HG02973 (cell line): ENCODE data around the gene NOP56.
"Not testable (repeated sequence)": the region's sequence is repeated elsewhere in the genome, so short reads cannot be mapped to it uniquely, and the experiment has no call there.

Experiments used
- ATAC-seq: cut with Tn5 transposase; IDR thresholded peaks from one replicate; pipeline ENCODE4 v1.9.1; 2021; ENCODE audit warnings: moderate library complexity; ENCODE audit not compliant: unreplicated experiment

Gene NOP56

DNA sequence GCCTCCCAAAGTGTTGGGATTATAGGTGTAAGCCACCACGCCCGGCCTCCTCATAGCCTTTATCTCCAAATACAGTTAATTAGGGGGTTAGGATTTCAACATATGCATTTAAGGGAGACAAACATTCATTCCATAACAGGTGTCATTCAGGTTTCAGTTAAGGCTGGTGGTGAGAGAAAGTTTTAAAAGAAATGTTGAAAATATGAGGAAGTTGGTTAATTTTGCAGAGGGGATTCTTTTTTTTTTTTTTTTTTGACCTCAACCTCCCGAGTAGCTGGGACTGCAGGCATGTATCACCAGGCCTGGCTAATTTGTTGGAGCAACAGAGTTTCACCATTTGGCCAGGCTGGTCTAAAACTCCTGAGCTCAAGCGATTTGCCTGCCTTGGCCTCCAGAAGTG lies 27.6 kb downstream of the NOP56 start:
- no peak for ATAC-seq

DNA sequence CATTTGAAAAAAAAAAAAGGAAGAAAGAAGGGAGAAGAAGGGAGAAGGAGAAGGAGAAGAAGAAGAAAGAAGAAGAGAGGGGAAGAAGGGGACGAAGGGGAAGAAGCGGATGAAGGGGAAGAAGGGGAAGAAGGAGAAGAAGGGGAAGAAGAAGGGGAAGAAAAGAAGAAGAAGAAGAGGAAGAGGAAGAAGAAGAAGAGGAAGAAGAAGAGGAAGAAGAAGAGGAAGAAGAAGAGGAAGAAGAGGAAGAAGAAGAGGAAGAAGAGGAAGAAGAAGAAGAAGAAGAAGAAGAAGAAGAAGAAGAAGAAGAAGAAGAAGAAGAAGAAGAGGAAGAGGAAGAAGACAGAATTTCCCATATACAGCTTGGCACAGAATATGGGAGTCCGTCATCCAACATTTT lies 29.6 kb downstream of the NOP56 start:
- ATAC-seq: not testable (repeated sequence)

DNA sequence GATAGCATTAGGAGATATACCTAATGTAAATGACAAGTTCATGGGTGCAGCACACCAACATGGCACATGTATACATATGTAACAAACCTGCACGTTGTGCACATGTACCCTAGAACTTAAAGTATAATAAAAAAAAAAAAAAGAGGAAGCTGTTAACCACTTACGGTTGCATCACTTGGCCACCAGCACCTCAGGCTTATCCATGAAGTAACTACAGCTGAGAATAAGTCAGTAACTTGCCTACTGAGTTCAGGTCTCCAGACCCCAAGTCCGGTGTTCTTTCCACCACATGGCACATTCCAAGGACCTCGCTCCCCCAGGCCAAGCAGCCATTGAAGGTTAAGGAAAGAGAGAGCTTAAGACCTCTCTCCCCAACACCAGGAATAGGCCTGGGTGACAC lies 32.4 kb downstream of the NOP56 start:
- ATAC-seq: not testable (repeated sequence)

DNA sequence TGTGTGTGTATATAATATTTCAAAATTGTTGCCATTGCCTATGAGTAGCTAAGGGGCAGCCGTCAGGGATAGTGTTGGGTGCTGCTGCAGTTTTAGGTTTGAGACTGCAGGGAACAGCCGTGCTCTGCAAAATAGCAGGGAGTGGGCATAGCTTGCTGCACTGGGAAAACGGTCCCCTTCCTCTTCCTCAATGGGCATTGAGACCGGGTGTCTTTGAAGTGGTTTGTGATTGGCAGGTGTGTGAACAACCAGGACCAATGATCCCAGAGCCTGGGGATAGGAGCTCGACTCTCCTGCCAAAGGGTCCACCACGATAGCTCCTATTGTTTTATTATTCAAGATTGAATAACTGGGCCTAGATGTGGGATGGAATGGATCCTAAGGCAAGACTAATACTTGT lies 35.1 kb downstream of the NOP56 start:
- ATAC-seq: no peak

DNA sequence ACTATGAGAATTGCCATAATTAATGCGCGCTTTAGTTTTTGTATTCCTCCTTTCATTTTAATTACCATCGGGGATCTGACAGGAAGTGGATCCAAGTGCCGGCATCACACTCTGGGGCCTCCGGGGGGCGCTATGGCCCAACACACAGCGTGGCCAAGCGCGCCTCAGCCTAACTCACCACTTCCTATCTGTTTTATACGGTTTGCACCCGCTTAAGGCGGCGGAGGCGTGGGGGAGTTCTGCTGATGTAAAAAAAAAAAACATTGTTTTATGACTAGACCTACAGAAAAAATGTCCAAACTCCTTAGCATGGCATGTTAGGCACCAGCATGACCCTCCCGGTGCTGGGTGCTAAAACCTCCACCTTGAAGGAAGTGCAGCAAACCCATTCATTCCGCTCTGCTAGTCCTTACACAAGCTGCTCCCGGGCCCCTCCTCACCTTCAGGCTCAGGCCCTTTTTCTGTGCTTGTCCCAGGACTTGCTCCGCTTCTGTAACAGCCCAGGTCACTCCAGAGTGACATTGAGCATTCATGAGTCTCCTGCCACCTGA lies 35.7 kb downstream of the NOP56 start:
- ATAC-seq: no peak

DNA sequence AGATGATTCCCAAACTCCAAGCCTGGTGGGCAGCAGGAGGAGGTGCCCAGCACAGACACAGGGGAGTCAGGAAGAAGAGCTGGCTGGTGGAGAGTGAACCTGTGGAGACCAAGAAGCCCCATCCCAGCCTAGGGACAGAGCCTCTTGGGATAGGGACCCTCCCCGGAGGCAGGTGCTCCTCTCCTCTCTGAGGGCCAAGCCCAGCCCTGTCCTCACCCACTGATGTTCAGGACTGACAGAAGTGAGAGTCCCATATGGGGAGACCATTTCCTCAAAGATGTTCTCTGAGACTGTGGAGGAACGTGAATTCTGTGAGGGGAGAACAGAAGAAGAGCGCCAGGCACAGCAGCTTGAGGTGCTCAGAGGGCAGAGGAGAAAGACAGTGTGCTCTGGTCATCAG lies 37.8 kb downstream of the NOP56 start:
- ATAC-seq: no peak

DNA sequence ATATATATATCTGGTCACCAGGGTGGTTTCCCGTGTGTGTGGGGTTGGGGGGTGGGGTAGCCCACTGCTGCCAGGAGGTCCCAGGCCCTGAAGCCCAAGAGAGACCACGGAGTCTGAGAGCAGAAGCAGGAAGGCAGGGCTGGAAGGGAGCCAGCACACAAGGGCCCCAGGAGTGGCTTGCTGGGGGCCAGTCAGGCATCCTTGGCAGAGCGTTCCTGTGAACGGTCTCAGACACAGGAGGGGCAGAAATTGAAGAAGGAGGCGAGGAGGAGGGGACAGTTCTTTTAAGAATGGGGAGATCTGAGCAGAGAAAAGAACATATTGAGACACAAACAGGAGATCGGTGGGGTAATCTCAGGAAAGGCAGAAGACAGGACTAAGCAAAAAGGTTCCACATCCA lies 38.3 kb downstream of the NOP56 start:
- ATAC-seq: no peak

DNA sequence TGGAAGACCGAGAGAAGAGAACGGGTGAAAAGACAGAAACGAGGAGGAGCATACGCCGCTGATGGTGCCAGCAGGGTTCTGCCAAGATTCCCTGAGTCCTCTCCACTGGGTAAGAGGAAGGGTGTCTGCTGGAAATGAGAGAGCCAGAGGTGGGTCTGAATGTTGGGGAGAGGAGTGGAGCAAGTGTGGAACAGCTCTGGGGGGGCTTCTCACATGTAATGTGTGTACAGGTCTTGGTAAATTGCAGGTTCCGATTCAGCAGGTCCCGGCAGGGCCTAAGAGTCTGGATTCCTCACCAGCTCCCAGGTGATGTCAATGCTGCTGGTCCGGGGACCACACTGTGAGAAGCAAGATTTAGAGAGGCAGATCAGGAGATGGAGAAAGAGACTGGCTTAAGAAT lies 38.7 kb downstream of the NOP56 start:
- no peak for ATAC-seq

DNA sequence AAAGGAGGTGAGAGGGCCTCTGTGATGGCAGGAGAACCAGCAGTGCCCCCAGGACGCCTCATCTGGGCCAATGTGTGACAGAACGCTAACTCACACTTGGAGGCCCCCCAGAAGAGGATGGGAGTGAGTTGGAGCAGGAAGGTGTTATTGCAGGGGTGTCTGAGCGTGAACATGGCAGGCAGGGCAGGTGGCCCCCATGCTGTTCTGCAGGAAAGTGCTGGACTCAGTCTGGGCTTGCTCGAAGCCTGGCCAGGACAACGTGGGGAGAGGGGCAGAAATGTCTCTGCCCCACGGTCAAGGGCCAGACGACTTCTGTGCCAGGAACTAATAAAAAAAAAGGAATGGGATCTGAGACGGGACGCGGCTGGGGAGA lies 39.2 kb downstream of the NOP56 start:
- no peak for ATAC-seq

DNA sequence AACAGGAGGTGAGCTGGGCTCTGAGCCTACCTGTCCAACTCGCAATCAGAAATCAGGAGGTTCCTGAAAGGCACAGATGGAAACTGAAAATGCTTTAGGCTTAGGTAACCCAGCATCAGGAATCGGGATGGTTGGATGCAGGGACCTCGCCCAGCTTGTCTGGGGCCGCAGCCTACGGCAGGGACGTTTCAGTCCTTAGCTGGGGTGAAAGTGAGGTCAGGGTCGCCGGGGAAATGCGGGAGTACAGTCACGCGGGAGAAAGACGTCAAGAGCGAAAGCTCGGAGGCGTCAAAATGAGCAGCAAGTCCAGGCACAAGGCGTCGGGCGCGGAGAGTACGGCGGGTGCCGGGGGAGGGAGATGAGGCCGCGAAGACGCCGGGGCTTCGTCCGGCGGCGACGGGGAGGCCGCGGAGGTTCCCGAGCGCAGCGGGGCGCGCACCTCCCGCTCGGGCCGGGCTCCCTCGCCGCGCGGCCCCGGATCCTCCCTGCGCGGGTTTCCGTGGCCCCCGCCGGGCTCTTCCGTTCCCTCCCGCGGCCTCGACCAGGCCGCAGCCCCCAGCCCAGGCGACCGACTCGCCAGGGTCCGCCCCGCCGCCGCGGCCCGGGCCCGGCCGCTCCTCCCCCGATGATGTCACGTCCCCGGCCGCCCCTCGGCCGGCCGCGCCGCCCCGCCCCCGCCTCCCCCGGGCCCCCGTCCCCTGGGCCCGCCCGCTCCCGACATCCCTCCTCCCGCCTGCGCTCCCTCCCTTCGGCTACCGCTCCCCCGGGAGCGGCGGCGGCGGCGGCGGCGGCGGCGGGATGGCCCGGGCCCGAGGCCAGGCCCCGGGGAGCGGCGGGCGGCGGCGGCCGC lies 39.8 kb downstream of the NOP56 start, which contains the start of gene EBF4:
Gene EBF4 (plus strand): TSS at position 745 of the 850 bp plus-strand sequence. CDS start 866 bp downstream, outside the sequence.
- ATAC-seq: no peak

DNA sequence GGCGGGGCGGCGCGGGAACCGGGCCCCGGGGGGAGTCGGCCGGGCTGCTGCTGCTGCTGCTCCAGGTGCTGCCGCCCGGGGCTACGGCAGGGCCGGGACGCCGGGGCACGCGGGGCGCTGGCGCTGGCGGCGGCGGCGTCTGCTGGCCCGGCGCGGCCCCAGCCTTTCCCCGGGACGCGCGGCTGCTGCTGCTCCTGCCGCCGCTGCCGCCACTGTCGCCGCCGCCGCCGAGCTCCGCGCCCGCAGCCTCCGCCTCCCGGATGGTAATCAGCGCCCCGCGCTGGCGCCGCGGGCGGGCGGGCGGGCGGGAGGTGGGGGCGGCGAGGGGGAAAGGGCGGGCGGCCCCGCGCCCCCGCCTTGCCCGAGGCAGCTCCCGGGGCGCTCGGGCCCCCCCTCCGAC lies 40.5 kb downstream of the NOP56 start:
- no peak for ATAC-seq

DNA sequence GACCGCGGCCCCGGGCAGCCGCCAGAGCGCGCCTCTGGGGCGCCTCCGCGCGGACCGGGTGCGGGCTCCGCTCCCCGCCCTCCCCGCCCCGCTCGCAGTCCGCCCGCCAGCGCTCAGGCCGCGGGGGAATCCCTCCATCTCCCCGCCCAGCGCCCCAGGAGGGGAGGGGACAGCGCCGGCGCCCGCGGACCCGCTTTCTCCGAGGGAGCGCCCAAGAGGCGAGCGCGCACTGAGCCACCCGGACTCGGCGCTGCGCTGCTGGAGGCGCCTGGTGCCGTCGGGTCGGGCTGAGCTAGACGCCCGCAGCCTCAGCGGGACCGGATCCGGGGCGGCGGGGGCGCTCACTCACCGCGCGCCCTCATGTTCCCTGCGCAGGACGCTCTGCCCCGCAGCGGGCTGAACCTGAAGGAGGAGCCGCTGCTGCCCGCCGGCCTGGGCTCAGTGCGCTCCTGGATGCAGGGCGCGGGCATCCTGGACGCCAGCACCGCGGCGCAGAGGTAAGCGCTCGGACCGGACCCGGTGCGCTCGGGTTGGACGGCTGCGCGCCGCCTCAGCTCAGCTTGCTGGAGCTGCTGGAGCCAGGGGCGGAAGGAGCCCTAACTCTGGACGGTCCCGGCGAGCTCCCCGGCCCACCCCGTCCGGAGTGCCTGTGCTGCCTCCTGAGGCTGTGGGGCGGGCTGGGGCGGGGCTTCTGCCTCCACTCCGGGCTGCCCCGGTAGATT lies 41.0 kb downstream of the NOP56 start:
- no peak for ATAC-seq

DNA sequence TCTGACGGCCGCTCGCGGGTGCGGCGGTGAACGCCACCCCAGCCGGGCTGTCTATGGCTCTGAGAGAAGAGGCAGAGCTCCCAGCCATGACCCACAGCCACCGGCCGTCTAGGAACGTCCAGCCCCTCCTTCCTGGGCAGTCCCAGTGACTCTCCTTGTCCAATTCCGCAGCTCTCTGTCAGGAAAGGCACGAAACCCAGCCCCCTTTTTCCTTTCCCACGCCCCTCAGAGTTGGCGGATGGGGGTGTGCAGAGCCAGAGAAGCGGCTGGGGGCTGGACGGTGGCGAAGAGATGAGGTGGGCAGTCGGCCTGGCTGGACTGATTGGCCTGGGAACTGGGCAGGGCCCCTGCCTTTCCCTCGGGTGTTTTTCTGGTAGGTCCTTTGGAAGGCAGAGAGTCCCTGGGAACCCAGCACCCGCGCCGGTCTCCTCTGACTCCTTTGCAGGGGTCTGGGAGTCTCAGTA lies 41.6 kb downstream of the NOP56 start:
- ATAC-seq: no peak

DNA sequence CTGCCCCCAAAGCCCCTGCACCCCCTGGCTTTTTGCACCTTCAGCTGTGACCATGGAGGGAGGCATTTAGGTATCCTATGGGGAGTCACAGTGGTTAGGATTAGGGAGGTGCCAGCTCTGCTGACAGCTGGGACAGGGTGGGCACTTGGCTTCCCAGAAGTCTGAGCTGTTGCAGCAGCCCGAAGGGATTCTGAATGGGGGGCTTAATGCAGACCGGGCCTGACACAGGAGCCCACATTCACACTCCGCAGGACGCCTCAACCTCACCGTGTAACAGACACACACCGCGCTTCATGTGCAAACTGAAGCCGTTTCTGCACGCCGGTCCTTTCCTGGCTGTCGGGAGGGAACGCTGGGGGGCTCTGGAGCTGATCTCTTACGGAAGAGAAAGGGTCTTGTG lies 42.1 kb downstream of the NOP56 start:
- no peak for ATAC-seq

DNA sequence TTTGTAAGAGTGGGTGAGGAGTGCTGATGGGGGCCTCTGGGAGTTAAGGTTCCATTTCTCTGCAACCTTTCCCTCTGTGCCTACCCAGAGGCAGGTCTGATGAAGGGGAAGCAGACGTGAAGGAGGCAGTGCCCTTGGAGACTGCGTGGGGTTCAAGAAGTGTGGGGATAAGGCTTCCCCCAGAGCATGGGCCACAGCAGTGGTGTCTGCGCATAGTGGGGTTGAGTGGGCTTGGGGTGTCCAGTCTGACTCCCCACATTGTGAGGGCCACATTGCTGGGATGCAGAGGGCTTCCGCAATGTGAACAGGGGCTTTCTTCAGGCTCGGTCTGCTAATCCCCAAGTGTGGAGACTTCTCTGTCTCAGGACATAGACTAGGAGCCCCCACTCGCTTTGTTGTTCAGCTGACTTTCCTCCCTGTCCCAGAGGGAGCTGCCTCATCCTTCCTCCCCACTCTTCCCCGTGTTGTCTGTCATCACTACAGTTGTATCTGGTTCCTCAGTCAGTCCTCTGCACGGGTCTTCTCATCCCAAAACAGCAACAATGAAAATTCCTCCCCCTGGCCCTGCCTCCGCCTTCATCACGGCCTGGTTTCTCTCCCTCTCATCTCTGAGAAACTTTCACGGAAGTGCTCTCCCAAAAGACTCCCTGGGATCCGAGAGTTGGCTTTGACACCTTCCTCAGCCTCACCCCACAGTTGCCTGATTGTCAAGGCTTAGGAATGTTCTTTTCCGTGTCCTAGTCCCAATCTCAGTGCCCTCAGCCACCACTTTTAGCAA lies 43.0 kb downstream of the NOP56 start:
- ATAC-seq: no peak

DNA sequence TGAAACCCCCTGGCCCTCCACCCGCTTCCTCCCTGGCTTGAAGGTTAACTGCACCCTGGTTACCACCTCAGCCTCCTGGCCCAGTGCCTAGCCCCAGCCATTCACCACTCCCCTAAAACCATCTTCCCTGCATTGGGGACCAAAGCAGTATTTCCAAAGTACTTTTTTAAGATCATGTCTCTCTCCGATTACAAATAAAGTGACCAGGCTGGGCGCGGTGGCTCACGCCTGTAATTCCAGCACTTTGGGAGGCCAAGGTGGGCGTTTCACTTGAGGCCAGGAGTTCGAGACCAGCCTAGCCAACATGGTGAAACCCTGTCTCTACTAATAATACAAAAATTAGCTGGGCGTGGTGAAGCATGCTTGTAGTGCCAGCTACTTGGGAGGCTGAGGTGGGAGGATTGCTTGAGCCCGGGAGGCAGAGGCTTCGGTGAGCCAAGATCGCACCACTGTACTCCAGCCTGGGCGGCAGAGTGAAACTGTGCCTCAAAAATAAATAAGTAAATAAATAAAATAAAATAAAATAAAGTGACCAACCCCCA lies 43.6 kb downstream of the NOP56 start:
- not testable (repeated sequence) for ATAC-seq

DNA sequence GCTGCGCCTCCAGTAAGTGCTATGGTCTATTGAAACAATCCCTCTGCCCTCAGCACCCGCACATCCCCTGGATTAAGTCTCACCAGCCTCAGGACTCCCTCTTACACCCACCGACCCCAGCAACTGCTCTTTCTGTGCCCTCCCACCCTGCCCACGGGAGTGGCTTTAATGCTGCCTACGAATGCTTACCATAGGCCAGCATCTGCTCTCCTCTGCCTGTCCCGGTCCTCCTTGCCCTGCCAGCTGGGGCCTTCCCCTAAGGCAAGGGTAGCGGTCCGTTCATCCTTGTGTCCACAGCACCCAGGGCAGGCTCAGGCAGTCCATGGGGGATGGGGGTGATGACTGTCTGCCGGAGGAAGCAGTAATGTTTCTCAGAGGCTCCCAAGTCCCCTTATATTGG lies 44.2 kb downstream of the NOP56 start:
- ATAC-seq: no peak

DNA sequence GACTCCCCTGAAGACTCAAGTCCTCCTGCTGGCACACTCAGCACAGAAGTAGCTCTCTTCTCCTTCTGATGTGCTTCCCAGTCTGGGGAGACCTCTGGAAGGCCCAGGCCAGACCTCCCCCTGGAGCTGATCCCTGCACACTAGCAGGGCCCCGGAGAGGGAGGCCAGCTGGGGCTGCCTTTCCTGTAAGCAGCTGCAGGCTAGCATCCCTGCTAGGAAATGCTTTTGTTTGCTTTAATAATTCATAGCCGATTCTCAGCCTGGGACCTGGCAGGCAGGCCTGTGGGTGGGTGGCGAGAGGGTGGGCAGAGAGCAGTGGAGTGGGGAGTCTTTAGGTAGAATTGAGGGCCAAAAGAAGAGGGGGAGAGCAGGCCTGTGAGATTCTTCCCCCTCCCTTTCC lies 45.3 kb downstream of the NOP56 start:
- ATAC-seq: no peak

DNA sequence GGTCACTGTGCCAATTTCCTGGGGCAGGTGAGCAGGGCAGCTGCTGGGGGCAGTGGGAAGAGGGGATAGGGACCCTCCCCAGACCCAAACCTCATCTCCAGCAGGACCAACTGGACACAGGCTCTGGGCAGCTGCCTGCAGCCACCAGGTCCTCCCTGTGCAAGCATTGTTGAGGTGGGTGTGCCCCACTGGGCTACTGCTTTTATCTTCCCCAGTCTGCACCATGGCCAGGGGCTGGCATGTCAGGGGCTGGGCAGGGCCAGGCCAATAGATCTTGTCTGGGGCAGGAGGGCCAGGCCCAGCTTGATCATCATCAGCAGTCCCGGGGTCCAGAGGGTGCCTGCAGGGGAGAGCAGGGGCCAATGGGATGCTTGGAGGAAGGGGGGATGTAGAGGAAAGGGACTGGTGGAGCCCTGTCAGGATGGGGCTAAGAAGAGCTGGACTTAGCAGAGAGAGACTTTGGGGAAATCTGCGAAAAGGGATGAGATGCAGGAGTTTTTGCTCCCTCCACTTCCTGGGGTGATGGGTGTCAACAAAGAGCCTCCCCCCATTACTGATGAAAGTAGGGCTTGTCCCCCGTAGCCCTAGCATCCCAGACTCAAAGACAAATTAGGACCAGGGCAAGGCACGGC lies 45.9 kb downstream of the NOP56 start:
- no peak for ATAC-seq

DNA sequence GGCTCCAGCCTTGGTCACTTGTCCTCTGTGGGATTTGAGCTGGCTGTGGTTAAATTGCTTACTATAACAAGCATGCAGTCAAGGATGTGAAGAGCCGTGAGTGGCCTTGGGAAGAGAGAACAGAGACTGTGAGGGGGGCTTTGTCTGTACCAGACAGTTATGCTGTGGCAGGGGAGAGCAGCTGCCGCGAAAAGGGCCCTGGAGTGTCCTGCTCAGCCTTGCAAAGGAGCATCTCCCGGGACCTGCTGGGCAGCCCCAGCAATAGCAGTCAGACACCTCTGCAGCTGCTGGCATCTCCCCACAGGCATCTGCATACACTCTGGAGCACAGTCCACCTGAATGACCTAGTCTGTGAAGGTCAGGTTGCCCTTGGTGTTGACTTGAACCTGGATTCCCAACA lies 46.5 kb downstream of the NOP56 start:
- ATAC-seq: no peak
